Fibroblast of lung (primary cell): ENCODE data around the gene SFMBT2. TPM values are rescaled to one million over a fixed set of nuclear protein-coding genes. Genes with fewer than 3 reads are reported as not detected.

Source experiments
- DNase-seq, 2 donors: peaks; one replicate each; pipeline versions ENCODE4 v3.0.0 to v3.0.0-alpha.2; 2010; ENCODE audit warnings: low read depth in 2 of 2
- H2AFZ ChIP-seq: 2 replicates; pipeline ENCODE4 v1.5.1; 2012; ENCODE audit warnings: low read length, control low read depth, inconsistent platforms
- H3K27ac ChIP-seq: 2 replicates; pipeline ENCODE4 v1.5.1; 2011; ENCODE audit warnings: low read length, control low read depth; ENCODE audit not compliant: insufficient read depth
- H3K27me3 ChIP-seq: 2 replicates; pipeline ENCODE4 v1.5.1; 2011; ENCODE audit warnings: mild to moderate bottlenecking, low read length; ENCODE audit not compliant: control insufficient read depth, insufficient read depth
- H3K36me3 ChIP-seq: 2 replicates; pipeline ENCODE4 v1.5.1; 2011; ENCODE audit warnings: low read length; ENCODE audit not compliant: control insufficient read depth, insufficient read depth
- H3K4me1 ChIP-seq: 2 replicates; pipeline ENCODE4 v1.5.1; 2011; ENCODE audit warnings: low read length; ENCODE audit not compliant: control insufficient read depth, insufficient read depth; ENCODE audit errors: extremely low read depth
- H3K4me2 ChIP-seq: 2 replicates; pipeline ENCODE4 v1.5.1; 2011; ENCODE audit warnings: low read length, control low read depth; ENCODE audit not compliant: insufficient read depth; ENCODE audit errors: extremely low read depth
- H3K4me3 ChIP-seq, 4 experiments: fragments of 200-600 bp in 1 of 4; sonication (generic) in 1 of 4; replicated peaks in 1 of 4; 2 replicates each; pipeline ENCODE4 v1.5.1; 2011 to 2016; ENCODE audit warnings: low read length in 4 of 4, low read depth in 3 of 4, mild to moderate bottlenecking in 3 of 4, control low read depth in 2 of 4, inconsistent platforms in 1 of 4, mixed read lengths in 1 of 4; ENCODE audit not compliant: insufficient read depth in 1 of 4; ENCODE audit errors: control extremely low read depth in 1 of 4
- H3K79me2 ChIP-seq: 2 replicates; pipeline ENCODE4 v1.5.1; 2012; ENCODE audit warnings: mild to moderate bottlenecking, low read length, inconsistent platforms; ENCODE audit not compliant: control insufficient read depth, insufficient read depth
- H3K9ac ChIP-seq: 2 replicates; pipeline ENCODE4 v1.5.1; 2011; ENCODE audit warnings: mild to moderate bottlenecking, low read length, control low read depth; ENCODE audit not compliant: insufficient read depth
- H3K9me3 ChIP-seq: 2 replicates; pipeline ENCODE4 v1.5.1; 2012; ENCODE audit warnings: low read depth, low read length; ENCODE audit not compliant: control insufficient read depth, insufficient read depth
- H4K20me1 ChIP-seq: 2 replicates; pipeline ENCODE4 v1.5.1; 2011; ENCODE audit warnings: low read length; ENCODE audit not compliant: control insufficient read depth, insufficient read depth; ENCODE audit errors: extremely low read depth
- EZH2 ChIP-seq: IDR thresholded peaks from 2 replicates; pipeline ENCODE4 v1.5.1; 2012; ENCODE audit warnings: low read length, control low read depth, mild to moderate bottlenecking; ENCODE audit errors: missing control alignments
- polyA plus RNA-seq, 2 donors: library from polyadenylated mRNA; depleted of rRNA in 1 of 2; stranded (reverse) in 1 of 2; unstranded in 1 of 2; fragments of >200 nt; gene quantifications; 2 replicates each; pipeline ENCODE4 v1.2.1, GENCODE V29; 2011 to 2012; ENCODE audit warnings: missing spikeins in 1 of 2
- total RNA-seq: library from RNA; depleted of rRNA; stranded (reverse); fragments of >200 nt; gene quantifications from 2 replicates; pipeline ENCODE4 v1.2.1, GENCODE V29; 2014
- TF ChIP-seq, protein P1 (sequence below), 2 donors: IDR thresholded peaks in 1 of 2; conservative IDR thresholded peaks in 1 of 2; 1 replicate in 1 of 2; 2 replicates in 1 of 2; pipeline ENCODE4 v1.5.1; 2011 to 2012; ENCODE audit warnings: low read length in 2 of 2, control low read depth in 1 of 2, inconsistent platforms in 1 of 2, low read depth in 1 of 2, mild to moderate bottlenecking in 1 of 2

Gene SFMBT2
- total and polyA plus RNA-seq, 2 donors (not counting 1 experiment from before 2014, with no cell fraction given) = 0.52 to 2.5 TPM

DNA sequence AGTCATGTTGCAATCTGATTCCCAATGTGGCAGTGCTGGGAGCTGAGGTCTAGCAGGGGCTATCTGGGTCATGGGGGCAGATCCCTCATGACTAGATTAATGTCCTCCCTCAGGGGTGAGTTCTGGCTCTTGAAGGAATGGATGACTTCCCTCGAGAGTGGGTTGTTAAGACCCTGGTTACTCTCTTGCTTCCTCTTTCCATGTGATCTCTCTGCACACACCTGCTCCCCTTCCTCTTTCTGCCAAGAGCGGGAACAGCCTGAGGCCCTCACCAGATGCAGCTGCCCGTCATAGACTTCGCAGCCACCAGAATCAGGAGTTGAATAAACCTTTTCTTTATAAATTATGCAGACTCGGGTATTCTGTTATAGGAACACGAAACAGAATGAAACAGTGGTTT lies 37.8 kb downstream of the SFMBT2 start:
- Histone ChIP-seq H3K4me3 (no peak overlapping the region), H4K20me1 (no peaks in the 10 kb centered on the region), H3K9ac (no peak overlapping the region), H2AFZ (no peak overlapping the region), H3K27ac (no peak overlapping the region), H3K9me3 (no peaks in the 10 kb centered on the region), H3K79me2 (no peaks in the 10 kb centered on the region), H3K36me3 (no peaks in the 10 kb centered on the region), H3K27me3 (no peaks in the 10 kb centered on the region), H3K4me2 (no peak overlapping the region), H3K4me1 (no peaks in the 10 kb centered on the region)
- no peak for DNase-seq
- TF ChIP-seq, protein P1, sequence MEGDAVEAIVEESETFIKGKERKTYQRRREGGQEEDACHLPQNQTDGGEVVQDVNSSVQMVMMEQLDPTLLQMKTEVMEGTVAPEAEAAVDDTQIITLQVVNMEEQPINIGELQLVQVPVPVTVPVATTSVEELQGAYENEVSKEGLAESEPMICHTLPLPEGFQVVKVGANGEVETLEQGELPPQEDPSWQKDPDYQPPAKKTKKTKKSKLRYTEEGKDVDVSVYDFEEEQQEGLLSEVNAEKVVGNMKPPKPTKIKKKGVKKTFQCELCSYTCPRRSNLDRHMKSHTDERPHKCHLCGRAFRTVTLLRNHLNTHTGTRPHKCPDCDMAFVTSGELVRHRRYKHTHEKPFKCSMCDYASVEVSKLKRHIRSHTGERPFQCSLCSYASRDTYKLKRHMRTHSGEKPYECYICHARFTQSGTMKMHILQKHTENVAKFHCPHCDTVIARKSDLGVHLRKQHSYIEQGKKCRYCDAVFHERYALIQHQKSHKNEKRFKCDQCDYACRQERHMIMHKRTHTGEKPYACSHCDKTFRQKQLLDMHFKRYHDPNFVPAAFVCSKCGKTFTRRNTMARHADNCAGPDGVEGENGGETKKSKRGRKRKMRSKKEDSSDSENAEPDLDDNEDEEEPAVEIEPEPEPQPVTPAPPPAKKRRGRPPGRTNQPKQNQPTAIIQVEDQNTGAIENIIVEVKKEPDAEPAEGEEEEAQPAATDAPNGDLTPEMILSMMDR (conservative IDR thresholded peaks at IDR 0.05 in 1 of 2, IDR thresholded peaks at IDR 0.05 in 1 of 2; ENCODE audit: low read depth in 1 of 2, low read length in 2 of 2) = no peak
- no peak for TF ChIP-seq EZH2

DNA sequence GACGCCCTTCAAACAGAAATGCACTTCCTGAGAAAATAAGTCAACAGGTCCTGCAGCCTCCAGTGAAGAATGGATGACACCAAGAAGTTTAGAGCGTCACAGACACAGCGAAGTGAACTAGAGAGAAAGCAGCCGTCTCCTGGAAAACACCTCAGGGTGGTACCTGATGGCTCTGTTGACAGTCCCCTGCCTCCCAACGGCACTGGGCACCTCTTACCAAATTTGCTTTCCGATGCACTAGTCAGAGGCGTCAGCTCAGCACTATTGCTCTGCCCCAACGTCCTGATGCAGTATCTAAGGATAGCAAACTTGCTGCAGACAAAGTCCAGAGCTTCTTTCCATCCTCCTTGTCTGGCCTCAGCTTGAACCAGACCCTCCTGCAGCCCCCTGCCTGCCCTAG lies 38.3 kb downstream of the SFMBT2 start:
- Histone ChIP-seq H3K79me2 (no peaks in the 10 kb centered on the region), H3K4me1 (no peaks in the 10 kb centered on the region), H3K27me3 (no peaks in the 10 kb centered on the region), H3K9me3 (no peaks in the 10 kb centered on the region), H3K4me2 (no peak overlapping the region), H4K20me1 (no peaks in the 10 kb centered on the region), H3K9ac (no peak overlapping the region), H2AFZ (no peak overlapping the region), H3K36me3 (no peaks in the 10 kb centered on the region), H3K27ac (no peak overlapping the region), H3K4me3 (no peak overlapping the region)
- TF ChIP-seq, protein P1 (conservative IDR thresholded peaks at IDR 0.05 in 1 of 2, IDR thresholded peaks at IDR 0.05 in 1 of 2; ENCODE audit: low read depth in 1 of 2, low read length in 2 of 2) = no peak
- TF ChIP-seq EZH2 = no peak
- DNase-seq = no peak

DNA sequence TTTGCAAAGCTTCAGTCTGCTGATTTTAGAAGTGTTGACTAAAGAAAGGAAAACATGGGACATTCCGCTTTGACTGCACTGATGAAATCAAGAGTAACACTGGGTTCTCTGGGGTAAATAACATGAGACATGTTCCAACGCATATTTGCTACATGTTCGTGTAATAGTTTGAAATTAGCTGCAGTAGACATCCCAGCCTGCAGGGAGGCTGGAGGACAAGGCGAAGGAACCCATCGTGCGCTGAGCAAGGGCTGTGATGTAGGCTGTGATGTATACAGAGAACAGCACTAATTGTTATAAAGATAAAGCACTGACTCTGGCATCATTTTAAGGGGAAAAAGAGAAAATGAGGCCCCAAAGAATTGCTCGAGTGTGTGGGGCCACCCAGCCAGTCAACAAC lies 40.3 kb downstream of the SFMBT2 start:
- Histone ChIP-seq H3K9me3 (no peaks in the 10 kb centered on the region), H4K20me1 (no peaks in the 10 kb centered on the region), H3K36me3 (no peaks in the 10 kb centered on the region), H3K4me2 (no peak overlapping the region), H3K4me3 (no peak overlapping the region), H3K9ac (no peak overlapping the region), H3K79me2 (no peaks in the 10 kb centered on the region), H3K27ac (no peak overlapping the region), H3K27me3 (no peaks in the 10 kb centered on the region), H2AFZ (no peak overlapping the region), H3K4me1 (no peaks in the 10 kb centered on the region)
- TF ChIP-seq, protein P1 (conservative IDR thresholded peaks at IDR 0.05 in 1 of 2, IDR thresholded peaks at IDR 0.05 in 1 of 2; ENCODE audit: low read depth in 1 of 2, low read length in 2 of 2) = no peak
- TF ChIP-seq EZH2 = no peak
- peak in 1 of 2 donors; percentile 37 for DNase-seq
